Measurements from ENCODE around the gene CTSD. TPM values are rescaled to one million over a fixed set of nuclear protein-coding genes. Genes with fewer than 3 reads are reported as not detected.
A peak's percentile ranks its signal among the peaks of the same experiment; 100 is the strongest.

The CTSD gene
- total and polyA plus RNA-seq, 8 donors: 231 to 596 (median 310) TPM

GRCh38 chr11:1757861-1758610, 5.7 kb downstream of the CTSD start:
- no peak overlapping the region for H3K4me3 ChIP-seq
- ATAC-seq (peak in 1 of 4 donors; percentile 3), DNase-seq (peak in 3 of 6 donors; percentile 36 to 71 (median 49)), FAIRE-seq (no peak)
- no peak for TF ChIP-seq CTCF (IDR thresholded peaks at IDR 0.05)
- H3K27me3 ChIP-seq: no peaks in the 10 kb centered on the region
- H3K9me3 ChIP-seq: no peaks in the 10 kb centered on the region
- H3K36me3 ChIP-seq: peaks cover 9 to 59% (median 25%) of the 10 kb centered on the region in 3 donors
- 82 to 83% methylated on average over 16 to 17 of the region's 17 CpGs for WGBS, 2 donors
- H3K27ac ChIP-seq: peak overlapping the region in 1 of 4 donors; percentile 15
- peaks cover 9 to 23% (median 15%) of the 10 kb centered on the region in 3 donors for H3K4me1 ChIP-seq
- intact Hi-C loops (cut with DNase I): no loop called here

GRCh38 chr11:1756791-1757771, 6.6 kb downstream of the CTSD start:
- FAIRE-seq (no peak), ATAC-seq (no peak), DNase-seq (peak in 3 of 6 donors; percentile 32 to 75 (median 54))
- Histone ChIP-seq H3K36me3 (peaks cover 9 to 62% (median 25%) of the 10 kb centered on the region in 3 donors), H3K4me3 (no peak overlapping the region), H3K9me3 (no peaks in the 10 kb centered on the region), H3K27me3 (no peaks in the 10 kb centered on the region), H3K27ac (no peak overlapping the region), H3K4me1 (peaks cover 8 to 22% (median 14%) of the 10 kb centered on the region in 3 donors)
- intact Hi-C loops (cut with DNase I): no loop called here
- TF ChIP-seq CTCF (IDR thresholded peaks at IDR 0.05): no peak
- 89 to 92% methylated on average over 41 of the region's 41 CpGs for WGBS, 2 donors

- Histone ChIP-seq H3K4me1 (peaks cover 0 to 10% (median 2%) of the 10 kb centered on the region in 3 donors), H3K27me3 (no peaks in the 10 kb centered on the region), H3K36me3 (peaks cover 9 to 60% (median 25%) of the 10 kb centered on the region in 3 donors), H3K27ac (no peak overlapping the region), H3K4me3 (no peak overlapping the region), H3K9me3 (no peaks in the 10 kb centered on the region)
- no peak for ATAC-seq
- no peak for TF ChIP-seq CTCF (IDR thresholded peaks at IDR 0.05)
- 71 to 75% methylated on average over 16 of the region's 16 CpGs for WGBS, 2 donors
- DNase-seq: peak in 2 of 6 donors; percentile 34 to 68
- intact Hi-C loops (cut with DNase I): no loop called here
- no peak for FAIRE-seq
These were observed 7.8 kb downstream of the CTSD start for GRCh38 chr11:1755692-1756561.

- intact Hi-C loops (cut with DNase I): no loop called here
- ATAC-seq: no peak
- FAIRE-seq: no peak
- DNase-seq: peak in 2 of 6 donors; percentile 48 to 55
- H3K27me3 ChIP-seq: no peaks in the 10 kb centered on the region
- 86 to 90% methylated on average over 9 of the region's 9 CpGs for WGBS, 2 donors
- peaks cover 0 to 7% (median 0%) of the 10 kb centered on the region in 3 donors for H3K4me1 ChIP-seq
- no peaks in the 10 kb centered on the region for H3K9me3 ChIP-seq
- H3K4me3 ChIP-seq: no peak overlapping the region
- H3K36me3 ChIP-seq: peaks cover 9 to 54% (median 23%) of the 10 kb centered on the region in 3 donors
- no peak overlapping the region for H3K27ac ChIP-seq
- no peak for TF ChIP-seq CTCF (IDR thresholded peaks at IDR 0.05)
These were observed 8.4 kb downstream of the CTSD start for GRCh38 chr11:1755344-1755691.

All from pancreas (tissue), 10 donors.